HG02884 (cell line): Measurements from ENCODE around the gene ANGEL1.

Source experiments
- ATAC-seq: cut with Tn5 transposase; IDR thresholded peaks from one replicate; pipeline ENCODE4 v1.9.1; 2021; ENCODE audit warnings: mild to moderate bottlenecking, moderate library complexity; ENCODE audit not compliant: unreplicated experiment

Gene ANGEL1, protein sequence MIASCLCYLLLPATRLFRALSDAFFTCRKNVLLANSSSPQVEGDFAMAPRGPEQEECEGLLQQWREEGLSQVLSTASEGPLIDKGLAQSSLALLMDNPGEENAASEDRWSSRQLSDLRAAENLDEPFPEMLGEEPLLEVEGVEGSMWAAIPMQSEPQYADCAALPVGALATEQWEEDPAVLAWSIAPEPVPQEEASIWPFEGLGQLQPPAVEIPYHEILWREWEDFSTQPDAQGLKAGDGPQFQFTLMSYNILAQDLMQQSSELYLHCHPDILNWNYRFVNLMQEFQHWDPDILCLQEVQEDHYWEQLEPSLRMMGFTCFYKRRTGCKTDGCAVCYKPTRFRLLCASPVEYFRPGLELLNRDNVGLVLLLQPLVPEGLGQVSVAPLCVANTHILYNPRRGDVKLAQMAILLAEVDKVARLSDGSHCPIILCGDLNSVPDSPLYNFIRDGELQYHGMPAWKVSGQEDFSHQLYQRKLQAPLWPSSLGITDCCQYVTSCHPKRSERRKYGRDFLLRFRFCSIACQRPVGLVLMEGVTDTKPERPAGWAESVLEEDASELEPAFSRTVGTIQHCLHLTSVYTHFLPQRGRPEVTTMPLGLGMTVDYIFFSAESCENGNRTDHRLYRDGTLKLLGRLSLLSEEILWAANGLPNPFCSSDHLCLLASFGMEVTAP

GRCh38 chr14:76812422-76813383, at the start of gene ANGEL1:
Gene ANGEL1, minus strand, starts transcription at chr14:76812882. Its CDS starts 55 bp downstream, at chr14:76812827.
- ATAC-seq = peak; percentile 78

DNA sequence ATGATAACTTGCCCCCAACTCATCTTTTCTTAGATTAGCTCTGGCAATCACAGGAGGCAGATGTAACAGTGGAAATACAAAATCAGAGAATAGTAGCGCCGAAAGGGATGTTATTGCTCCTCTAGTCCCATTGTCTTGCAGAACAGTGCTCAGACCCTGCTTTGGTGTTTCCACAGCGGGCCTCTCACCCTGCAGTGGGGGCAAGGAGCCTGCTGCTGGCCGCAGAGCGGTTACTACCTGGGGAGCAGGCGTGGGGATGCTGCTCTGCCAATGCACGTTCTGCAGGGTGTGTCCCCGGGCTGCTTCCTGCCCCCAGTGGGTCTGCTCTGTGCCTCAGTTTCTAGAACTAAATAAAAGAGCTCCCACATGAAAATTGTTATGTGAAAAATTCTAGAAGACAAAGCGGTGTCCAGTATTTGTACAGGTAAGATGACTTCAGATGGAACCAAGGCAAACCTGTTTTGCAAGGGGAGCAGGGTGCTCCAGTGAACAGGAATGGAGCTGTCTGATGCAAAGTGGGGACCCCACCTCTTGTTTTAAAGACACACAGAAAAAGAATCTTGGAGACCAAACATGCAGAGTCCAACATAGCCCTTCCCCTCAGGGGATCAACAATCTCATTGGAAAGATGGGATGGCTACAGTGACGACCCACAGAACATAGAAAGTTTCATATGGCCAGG, 49.0 kb upstream of the ANGEL1 start:
- no peak for ATAC-seq

GRCh38 chr14:76856769-76857168, 44.1 kb upstream of the ANGEL1 start:
- ATAC-seq = no peak

- ATAC-seq = no peak
These were observed 42.4 kb upstream of the ANGEL1 start for GRCh38 chr14:76855066-76855465.

DNA sequence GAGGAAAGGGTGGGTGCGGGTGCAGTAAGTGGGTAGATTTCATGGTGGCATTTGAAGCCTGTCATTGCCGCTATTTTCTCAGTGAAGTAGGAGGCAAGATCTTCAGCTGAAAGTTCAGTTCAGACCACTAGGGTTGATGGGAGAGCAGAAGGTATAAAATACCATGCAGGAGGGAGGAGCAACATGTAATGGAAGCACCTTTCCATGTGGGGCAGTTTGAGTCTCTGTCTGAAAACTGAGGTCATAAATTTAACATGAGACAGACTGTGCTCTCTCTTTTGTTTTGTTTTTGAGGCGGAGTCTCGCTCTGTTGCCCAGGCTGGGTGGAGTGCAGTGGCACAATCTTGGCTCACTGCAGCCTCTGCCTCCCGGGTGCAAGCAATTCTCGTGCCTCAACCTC, 36.2 kb upstream of the ANGEL1 start:
- ATAC-seq = no peak

- ATAC-seq = no peak
These were observed 33.8 kb upstream of the ANGEL1 start for GRCh38 chr14:76846331-76847047.

- ATAC-seq = no peak
These were observed 31.5 kb upstream of the ANGEL1 start for GRCh38 chr14:76844223-76844622.

DNA sequence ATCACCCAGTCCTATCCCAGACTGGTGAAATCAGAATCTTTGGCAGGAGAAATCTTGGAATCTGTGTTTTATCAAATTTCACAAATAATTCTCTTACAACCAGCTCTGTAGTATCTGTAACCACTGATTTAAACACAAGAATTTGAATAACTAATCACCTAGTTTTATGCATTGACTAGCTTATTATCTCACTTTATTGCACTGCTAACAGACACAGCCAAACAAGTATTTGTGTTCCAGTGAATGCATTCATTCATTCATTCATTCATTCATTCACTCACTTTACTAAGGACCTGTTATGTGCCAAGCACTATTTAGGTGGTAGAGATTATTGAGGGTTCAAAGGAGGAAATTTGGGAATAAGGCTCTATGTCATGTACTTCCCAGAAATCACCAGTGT, 29.7 kb upstream of the ANGEL1 start:
- ATAC-seq = no peak

- ATAC-seq = no peak
These were observed 24.8 kb upstream of the ANGEL1 start for GRCh38 chr14:76837524-76837923.

- no peak for ATAC-seq
These were observed 23.4 kb upstream of the ANGEL1 start for GRCh38 chr14:76836029-76836630.

- ATAC-seq = no peak
These were observed 21.6 kb upstream of the ANGEL1 start for GRCh38 chr14:76834241-76834661.

- no peak for ATAC-seq
These were observed 20.3 kb upstream of the ANGEL1 start for GRCh38 chr14:76833011-76833410.

GRCh38 chr14:76832503-76832988, 19.9 kb upstream of the ANGEL1 start:
- no peak for ATAC-seq

DNA sequence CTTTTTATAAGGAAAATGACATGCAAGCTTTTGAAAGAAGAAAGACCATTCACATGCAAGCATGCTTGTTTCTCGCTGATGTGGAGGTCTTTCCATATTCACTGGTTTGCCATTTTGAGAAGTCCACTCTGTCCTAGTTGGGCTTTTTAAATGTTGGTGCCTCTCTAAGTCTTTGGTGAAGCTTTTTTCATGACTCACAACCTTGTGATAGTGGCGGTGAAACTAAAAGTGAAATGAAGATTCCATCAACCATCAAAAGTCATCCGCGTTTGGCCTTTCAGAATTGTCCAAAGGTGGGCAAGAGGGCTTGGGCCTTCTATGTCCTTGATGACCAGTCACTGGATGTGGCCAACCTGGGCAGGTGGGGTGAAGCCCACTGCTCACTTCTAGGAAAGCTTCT, 17.9 kb upstream of the ANGEL1 start:
- ATAC-seq = no peak

GRCh38 chr14:76829650-76830421, 17.2 kb upstream of the ANGEL1 start:
- no peak for ATAC-seq

DNA sequence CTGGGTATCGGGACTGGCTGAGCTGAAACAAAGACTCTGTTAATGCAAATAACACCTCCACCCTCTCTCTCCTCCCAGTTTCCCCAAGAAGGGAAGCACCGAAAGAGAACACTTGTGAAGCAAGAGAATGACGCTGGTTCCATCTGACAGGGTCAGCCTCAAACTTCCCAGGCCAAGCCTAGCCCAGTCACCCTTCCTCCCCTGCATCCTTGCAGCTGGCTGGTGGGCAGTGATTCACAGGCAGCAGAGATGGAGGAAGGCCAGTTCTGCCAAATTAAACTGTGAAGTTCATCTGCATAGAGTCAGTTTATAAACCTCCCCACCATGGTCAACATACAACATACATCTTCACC, 16.3 kb upstream of the ANGEL1 start:
- no peak for ATAC-seq

GRCh38 chr14:76828339-76829012, 15.8 kb upstream of the ANGEL1 start:
- no peak for ATAC-seq

GRCh38 chr14:76827696-76828296, 15.1 kb upstream of the ANGEL1 start:
- no peak for ATAC-seq
